Measurements from ENCODE around the gene C20orf204. TPM values are rescaled to one million over a fixed set of nuclear protein-coding genes. Genes with fewer than 3 reads are reported as not detected.
A peak's percentile ranks its signal among the peaks of the same experiment; 100 is the strongest.

Gene C20orf204
- total and polyA plus RNA-seq, 2 of the 8 experiments (the other 6 are each of a cell fraction or from before 2014, with no cell fraction given): 0.39 to 0.52 TPM

DNA sequence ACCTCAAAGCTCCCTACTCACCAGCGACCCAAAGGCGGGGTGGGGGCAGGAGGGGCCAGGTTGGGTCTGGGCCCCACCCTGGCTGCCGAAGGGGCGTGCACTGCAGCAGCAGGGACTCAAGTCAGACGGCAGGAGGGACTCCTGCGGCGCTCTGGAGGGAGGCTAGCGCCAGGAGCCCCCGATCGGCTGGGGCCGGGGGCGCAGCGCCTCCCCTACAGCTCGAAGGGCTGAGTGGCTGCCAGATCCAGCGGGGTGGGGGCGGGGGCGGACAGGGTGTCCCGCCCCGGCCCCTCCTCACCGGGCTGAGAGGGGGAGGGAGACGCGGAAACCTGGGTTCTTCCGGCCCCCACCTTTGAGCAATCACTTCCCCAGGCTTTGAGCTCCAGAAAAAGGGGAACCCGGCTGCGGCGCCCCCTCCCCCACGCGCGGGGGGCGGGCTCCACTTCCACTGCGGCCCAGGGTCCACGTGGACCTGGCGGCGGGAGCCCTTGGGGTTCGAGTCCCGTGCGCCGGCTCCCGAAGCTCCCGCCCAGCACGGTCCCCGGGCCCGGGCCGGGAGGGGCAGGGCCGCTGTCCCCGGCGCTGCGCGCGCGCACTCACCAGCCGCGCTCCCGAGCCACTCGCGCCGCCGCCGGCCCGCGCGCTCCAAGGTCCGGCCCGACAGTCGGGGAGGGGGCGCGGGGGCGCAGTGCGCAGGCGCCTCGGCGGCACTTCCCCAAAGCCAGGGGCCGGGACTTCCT lies 43.5 kb downstream of the C20orf204 start, which contains the start of gene RGS19 (continued):
- TF ChIP-seq SIN3A (conservative IDR thresholded peaks at IDR 0.05 in 1 of 2, IDR thresholded peaks at IDR 0.05 in 1 of 2; ENCODE audit: low read depth in 1 of 2, low read length in 2 of 2) (0 out of 4 replicates have a peak, but pooled peaks of 1 of the 2 experiments have one; percentile 3), ASH2L (IDR thresholded peaks at IDR 0.05; ENCODE audit: low read length) (peak; percentile 36), HDAC2 (IDR thresholded peaks at IDR 0.05; ENCODE audit: borderline replicate concordance in 1 of 2, low read depth in 2 of 2, low read length in 2 of 2) (peak in 1 of 2 experiments; percentile 71; a peak in 1 of 4 replicates)
- TF ChIP-seq, protein P1, sequence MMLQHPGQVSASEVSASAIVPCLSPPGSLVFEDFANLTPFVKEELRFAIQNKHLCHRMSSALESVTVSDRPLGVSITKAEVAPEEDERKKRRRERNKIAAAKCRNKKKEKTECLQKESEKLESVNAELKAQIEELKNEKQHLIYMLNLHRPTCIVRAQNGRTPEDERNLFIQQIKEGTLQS (IDR thresholded peaks at IDR 0.05; ENCODE audit: insufficient read depth, low read depth, low read length): no peak
